GM12865 (cell line): Measurements from ENCODE around the gene SIRT2.

ENCODE experiments used
- DNase-seq: peaks from one replicate; pipeline ENCODE4 v3.0.0; 2010; ENCODE audit warnings: low read depth
- H3K4me3 ChIP-seq: 2 replicates; pipeline ENCODE4 v1.5.1; 2011; ENCODE audit warnings: mild to moderate bottlenecking, low read depth, low read length, control low read depth
- TF ChIP-seq, protein P1 (sequence below): IDR thresholded peaks from 2 replicates; pipeline ENCODE4 v1.5.1; 2011; ENCODE audit warnings: low read length, control low read depth, low read depth, inconsistent platforms; ENCODE audit not compliant: insufficient read depth; ENCODE audit errors: missing control alignments

Gene SIRT2

DNA sequence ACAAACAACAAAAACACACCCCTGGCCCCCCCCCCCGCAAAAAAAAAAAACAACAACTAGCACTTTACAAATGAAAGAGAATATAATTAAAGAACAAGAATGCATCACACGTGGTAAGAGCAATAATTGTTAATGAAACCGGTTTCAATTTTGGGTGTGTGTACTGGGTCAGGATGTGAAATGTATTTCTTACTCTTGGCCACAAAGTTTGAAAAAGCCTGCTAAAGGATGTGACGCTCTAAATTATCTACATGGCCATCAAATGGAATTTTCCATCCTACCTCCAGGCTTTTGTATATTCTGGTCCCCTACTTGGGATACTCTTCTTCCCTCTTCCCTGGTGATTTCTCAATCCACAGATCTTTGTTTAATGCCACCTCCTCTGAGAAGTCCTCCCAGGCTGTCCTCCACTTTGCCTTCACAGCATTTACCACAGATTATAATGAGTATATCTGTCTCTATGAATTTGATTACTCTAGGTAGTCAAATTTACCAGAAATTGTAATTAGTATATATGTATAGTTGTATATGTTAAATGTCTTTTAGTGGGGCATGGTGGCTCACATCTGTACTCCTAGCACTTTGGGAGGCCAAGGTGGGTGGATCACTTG lies 29.1 kb upstream of the SIRT2 start:
- no peak overlapping the region for H3K4me3 ChIP-seq
- TF ChIP-seq, protein P1, sequence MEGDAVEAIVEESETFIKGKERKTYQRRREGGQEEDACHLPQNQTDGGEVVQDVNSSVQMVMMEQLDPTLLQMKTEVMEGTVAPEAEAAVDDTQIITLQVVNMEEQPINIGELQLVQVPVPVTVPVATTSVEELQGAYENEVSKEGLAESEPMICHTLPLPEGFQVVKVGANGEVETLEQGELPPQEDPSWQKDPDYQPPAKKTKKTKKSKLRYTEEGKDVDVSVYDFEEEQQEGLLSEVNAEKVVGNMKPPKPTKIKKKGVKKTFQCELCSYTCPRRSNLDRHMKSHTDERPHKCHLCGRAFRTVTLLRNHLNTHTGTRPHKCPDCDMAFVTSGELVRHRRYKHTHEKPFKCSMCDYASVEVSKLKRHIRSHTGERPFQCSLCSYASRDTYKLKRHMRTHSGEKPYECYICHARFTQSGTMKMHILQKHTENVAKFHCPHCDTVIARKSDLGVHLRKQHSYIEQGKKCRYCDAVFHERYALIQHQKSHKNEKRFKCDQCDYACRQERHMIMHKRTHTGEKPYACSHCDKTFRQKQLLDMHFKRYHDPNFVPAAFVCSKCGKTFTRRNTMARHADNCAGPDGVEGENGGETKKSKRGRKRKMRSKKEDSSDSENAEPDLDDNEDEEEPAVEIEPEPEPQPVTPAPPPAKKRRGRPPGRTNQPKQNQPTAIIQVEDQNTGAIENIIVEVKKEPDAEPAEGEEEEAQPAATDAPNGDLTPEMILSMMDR, result no peak
- DNase-seq, result no peak

DNA sequence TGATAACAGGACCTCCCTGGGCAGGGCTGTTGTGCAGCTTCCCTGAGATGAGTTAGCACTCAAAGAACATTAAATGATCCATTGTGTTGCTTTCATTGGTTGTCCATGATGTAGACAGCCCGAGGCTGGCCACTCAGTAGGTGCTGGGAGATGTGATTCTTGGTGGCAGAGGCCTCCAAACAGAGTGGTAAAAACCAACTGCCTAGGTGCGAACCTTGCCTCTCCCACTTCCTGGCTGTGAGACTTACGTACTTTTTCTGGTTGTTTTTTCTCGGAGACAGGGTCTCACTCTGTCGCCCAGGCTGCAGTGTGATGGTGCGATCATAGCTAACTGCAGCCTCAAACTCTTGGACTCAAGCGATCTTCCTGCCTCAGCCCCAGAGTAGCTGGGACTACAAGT lies 25.0 kb upstream of the SIRT2 start:
- no peak overlapping the region for H3K4me3 ChIP-seq
- TF ChIP-seq, protein P1, result no peak
- no peak for DNase-seq

DNA sequence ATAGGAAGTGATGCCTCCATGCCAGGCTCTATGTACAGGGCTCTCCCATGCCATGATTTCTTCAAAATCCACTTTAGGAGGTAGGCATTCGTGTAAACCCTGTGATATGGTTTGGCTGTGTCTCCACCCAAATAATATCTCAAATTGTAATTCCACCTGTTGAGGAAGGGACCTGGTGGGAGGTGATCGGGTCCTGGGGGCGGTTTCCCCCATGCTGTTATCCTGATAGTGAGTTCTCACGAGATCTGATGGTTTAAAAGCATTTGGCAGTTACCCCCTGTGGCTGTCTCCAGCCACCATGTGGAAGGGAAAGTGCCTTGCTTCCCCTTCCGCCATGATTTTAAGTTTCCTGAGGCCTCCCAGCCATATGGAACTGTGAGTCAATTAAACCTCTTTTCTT lies 23.1 kb upstream of the SIRT2 start:
- no peak for DNase-seq
- H3K4me3 ChIP-seq, result no peak overlapping the region
- TF ChIP-seq, protein P1, result no peak

DNA sequence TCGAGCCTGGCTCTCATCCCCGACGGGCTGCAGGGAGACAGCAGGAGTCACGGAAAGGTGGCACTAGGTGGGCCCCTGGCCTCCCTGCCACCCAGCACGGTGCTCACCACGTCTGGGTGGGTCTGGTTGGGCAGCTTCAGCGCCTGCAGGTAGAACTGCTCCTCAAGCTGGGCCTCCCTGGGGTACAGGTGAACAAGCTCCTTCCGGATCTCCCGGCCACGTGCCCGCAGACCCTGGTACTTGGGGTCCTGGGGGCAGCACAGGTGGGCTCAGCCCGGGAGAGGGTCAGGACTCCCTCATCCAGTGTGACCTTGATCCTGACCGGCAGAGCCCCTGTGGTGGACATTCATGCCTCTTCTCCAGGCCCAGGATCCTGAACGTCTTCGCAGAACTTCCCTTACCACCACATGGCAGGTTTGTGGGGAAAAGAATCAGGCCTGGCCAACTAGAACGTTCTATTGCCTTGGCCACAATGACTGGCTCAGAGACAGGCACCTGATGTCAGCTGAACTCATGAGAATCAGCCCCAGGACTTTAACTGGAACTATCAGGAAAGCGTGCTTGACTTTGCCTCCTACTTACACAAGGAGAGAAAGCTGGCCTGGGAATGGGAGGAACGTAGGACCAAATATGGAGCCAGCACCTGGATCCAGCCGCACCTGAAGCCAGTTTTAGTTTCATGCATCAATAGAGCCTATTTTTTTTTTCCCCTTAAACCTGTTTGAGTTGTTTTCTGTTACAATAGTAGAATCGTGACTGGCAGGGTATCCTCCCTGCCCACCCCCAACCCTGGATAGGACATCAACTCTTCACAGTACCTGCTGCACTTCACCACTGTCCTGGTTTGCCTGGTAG lies 22.2 kb upstream of the SIRT2 start:
- H3K4me3 ChIP-seq, result no peak overlapping the region
- TF ChIP-seq, protein P1, result no peak
- no peak for DNase-seq

DNA sequence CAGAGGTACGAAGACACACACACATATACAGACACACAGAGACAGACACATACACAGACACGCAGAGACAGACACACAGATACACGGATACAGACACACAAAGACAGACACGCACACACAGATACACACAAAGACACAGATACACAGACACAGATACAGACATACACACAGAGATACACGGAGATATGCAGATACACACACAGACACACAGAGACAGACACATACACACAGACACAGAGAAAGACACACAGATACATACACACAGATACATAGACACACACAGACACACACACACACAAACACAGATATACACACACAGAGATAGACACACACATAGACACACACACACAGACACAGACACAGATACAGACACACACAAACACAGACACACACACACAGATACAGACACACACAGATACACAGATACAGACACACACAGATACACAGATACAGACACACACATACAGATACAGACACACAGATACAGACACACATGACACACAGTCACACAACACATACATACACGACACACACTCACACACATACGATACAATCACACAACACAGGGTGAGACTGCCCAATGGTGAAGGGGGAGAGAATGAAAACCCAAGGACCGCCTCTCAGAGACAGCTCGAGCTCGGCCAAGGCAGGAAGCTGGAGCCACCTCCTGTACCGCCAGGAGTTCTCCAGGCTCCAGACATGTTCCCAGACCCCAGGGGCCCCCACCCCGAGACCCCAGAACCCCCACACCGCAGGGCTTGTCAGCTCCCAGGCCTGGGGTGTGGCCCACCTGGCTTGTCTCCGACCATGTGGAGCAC lies 21.4 kb upstream of the SIRT2 start:
- TF ChIP-seq, protein P1, result no peak
- H3K4me3 ChIP-seq, result no peak overlapping the region
- DNase-seq, result no peak

DNA sequence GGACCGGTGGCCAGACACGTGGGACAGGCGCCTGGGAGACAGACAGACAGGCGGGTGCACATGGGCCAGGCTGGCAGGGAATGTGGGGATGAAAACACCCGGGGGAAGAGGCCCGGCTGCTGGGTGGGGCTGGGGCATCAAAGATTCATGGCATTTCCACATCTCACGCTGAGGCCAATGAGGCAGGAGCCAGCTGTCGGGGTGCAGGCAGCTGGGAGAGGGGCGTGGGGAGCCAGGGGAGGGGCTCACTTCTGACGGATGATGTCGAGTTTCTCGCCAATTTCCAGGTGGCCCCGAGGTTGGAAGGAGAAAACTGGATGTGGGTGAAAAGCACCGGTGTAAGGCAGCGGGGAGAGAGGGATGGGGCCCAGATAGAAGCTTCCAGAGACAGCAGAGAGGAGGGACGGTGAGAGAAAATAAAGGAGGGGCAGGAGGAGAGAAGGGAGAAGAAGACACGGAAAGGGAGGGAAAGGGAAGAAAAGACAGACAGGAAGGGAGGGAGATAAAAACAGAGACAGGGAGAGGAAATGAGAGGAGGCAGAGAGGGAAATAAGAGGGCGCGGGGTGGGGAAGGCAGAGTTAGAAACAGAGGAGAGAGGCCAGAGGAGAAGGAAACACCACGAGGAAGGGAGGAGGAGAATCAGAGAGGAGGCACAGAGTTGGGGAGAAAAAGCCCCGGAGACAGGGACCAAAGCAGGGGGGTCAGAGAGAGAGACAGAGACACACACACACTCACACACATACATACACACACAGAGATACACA lies 20.6 kb upstream of the SIRT2 start:
- no peak for DNase-seq
- TF ChIP-seq, protein P1, result no peak
- no peak overlapping the region for H3K4me3 ChIP-seq
